NCI-H774 (cell line): ENCODE measurements around the gene OR52K2.
"Not testable (repeated sequence)": the region's sequence is repeated elsewhere in the genome, so short reads cannot be mapped to it uniquely, and the experiment has no call there.

Experiments used
- DNase-seq: peaks from one replicate; lab custom pipeline; 2025; lab: John Stamatoyannopoulos, UW

The OR52K2 gene

GRCh38 chr11:4480577-4481239 is 31.6 kb downstream of the OR52K2 start:
- no peak for DNase-seq

GRCh38 chr11:4481240-4481582 is 32.1 kb downstream of the OR52K2 start:
- DNase-seq: no peak

GRCh38 chr11:4482445-4482844 is 33.4 kb downstream of the OR52K2 start, which contains the start of gene OR52K1:
TSS of gene OR52K1 (plus strand) at chr11:4482646. CDS start at chr11:4488901, 6,255 bp downstream.
- DNase-seq: no peak

- no peak for DNase-seq
Measured at GRCh38 chr11:4484310-4484709, 35.2 kb downstream of the OR52K2 start.

- not testable (repeated sequence) for DNase-seq
Measured at GRCh38 chr11:4491405-4491804, 42.3 kb downstream of the OR52K2 start.

- DNase-seq: no peak
Measured at GRCh38 chr11:4491878-4492606, 42.9 kb downstream of the OR52K2 start.

- DNase-seq: no peak
Measured at GRCh38 chr11:4493480-4493818, 44.4 kb downstream of the OR52K2 start.

- DNase-seq: no peak
Measured at GRCh38 chr11:4495487-4495886, 46.4 kb downstream of the OR52K2 start.

- no peak for DNase-seq
Measured at GRCh38 chr11:4495986-4496385, 46.9 kb downstream of the OR52K2 start.

- no peak for DNase-seq
Measured at GRCh38 chr11:4496557-4497248, 47.6 kb downstream of the OR52K2 start.
